ENCODE data around the gene ELK4. TPM values are rescaled to one million over a fixed set of nuclear protein-coding genes. Genes with fewer than 3 reads are reported as not detected.

ELK4 gene
- total RNA-seq, 1 experiment from 2014 or later = 31.2 TPM

GRCh38 chr1:205597691-205598314, 34.0 kb downstream of the ELK4 start:
- no peaks in the 10 kb centered on the region; the same call in 1 of the 2 replicates for H3K27me3 ChIP-seq (ENCODE audit: insufficient read depth, low read length)
- no peaks in the 10 kb centered on the region for H3K79me1 ChIP-seq (ENCODE audit: insufficient read depth, low read depth, low read length, poor library complexity, severe bottlenecking)
- no peak overlapping the region for H2AFZ ChIP-seq (ENCODE audit: low read length)
- no peak overlapping the region for H4K91ac ChIP-seq (ENCODE audit: insufficient read length, low read depth, low read length)
- H3K4ac ChIP-seq (ENCODE audit: low read depth, low read length) = no peak overlapping the region
- no peaks in the 10 kb centered on the region for H3K79me2 ChIP-seq (ENCODE audit: insufficient read depth, low read length)
- H2BK15ac ChIP-seq (ENCODE audit: low read depth, low read length) = no peak overlapping the region
- H3K56ac ChIP-seq (ENCODE audit: insufficient read length, low read depth, low read length) = no peak overlapping the region
- H3K4me1 ChIP-seq (ENCODE audit: insufficient read depth, low read length) = no peaks in the 10 kb centered on the region
- Mint-ChIP-seq H3K4me3 (no peak overlapping the region; a peak in 1 of 5 replicates), H3K27ac (no peak overlapping the region; a peak in 1 of 7 replicates), H3K36me3 (ENCODE audit: insufficient read depth in 1 of 3, low read depth in 3 of 3) (peaks cover 5 to 16% (median 7%) of the 10 kb centered on the region in 3 experiments; a peak in 5 of 7 replicates), H3K9me3 (no peaks in the 10 kb centered on the region; a peak in 1 of 5 replicates), H3K27me3 (ENCODE audit: low read depth) (no peaks in the 10 kb centered on the region), H3K4me1 (peaks cover 3 to 4% of the 10 kb centered on the region in 2 experiments; a peak in 3 of 4 replicates)
- no peaks in the 10 kb centered on the region for H4K20me1 ChIP-seq (ENCODE audit: control insufficient read depth, insufficient read depth, insufficient read length)
- H3K9ac ChIP-seq (ENCODE audit: extremely low read depth, insufficient read length, low read length) = no peak overlapping the region
- H2BK120ac ChIP-seq (ENCODE audit: low read depth, low read length, poor library complexity, severe bottlenecking) = no peak overlapping the region
- no peak overlapping the region for H3K27ac ChIP-seq (ENCODE audit: insufficient read length, low read depth, low read length)
- TF ChIP-seq, protein P1, sequence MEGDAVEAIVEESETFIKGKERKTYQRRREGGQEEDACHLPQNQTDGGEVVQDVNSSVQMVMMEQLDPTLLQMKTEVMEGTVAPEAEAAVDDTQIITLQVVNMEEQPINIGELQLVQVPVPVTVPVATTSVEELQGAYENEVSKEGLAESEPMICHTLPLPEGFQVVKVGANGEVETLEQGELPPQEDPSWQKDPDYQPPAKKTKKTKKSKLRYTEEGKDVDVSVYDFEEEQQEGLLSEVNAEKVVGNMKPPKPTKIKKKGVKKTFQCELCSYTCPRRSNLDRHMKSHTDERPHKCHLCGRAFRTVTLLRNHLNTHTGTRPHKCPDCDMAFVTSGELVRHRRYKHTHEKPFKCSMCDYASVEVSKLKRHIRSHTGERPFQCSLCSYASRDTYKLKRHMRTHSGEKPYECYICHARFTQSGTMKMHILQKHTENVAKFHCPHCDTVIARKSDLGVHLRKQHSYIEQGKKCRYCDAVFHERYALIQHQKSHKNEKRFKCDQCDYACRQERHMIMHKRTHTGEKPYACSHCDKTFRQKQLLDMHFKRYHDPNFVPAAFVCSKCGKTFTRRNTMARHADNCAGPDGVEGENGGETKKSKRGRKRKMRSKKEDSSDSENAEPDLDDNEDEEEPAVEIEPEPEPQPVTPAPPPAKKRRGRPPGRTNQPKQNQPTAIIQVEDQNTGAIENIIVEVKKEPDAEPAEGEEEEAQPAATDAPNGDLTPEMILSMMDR (conservative IDR thresholded peaks at IDR 0.05) = no peak
- no peak overlapping the region for H3T11ph ChIP-seq (ENCODE audit: low read length)
- no peak overlapping the region for H2AK5ac ChIP-seq (ENCODE audit: insufficient read length, low read length)
- H3K4me2 ChIP-seq (ENCODE audit: insufficient read depth, insufficient read length, low read length) = no peak overlapping the region
- H3K14ac ChIP-seq (ENCODE audit: insufficient read depth, low read length) = no peak overlapping the region
- DNase-seq = no peak
- H2BK20ac ChIP-seq (ENCODE audit: low read depth, low read length, poor library complexity, severe bottlenecking) = no peak overlapping the region
- H4K5ac ChIP-seq (ENCODE audit: insufficient read length, low read depth, low read length) = no peak overlapping the region
- no peak overlapping the region for H2BK12ac ChIP-seq (ENCODE audit: insufficient read length, low read depth, low read length)
- H3K23me2 ChIP-seq (ENCODE audit: insufficient read length, low read depth, low read length, poor library complexity, severe bottlenecking) = no peaks in the 10 kb centered on the region
- WGBS (ENCODE audit: extremely low coverage, insufficient read length, low lambda C conversion rate) = no CpG with 5 or more reads among the region's 8 CpGs
- no peak overlapping the region for H2BK5ac ChIP-seq (ENCODE audit: insufficient read length, low read length)
- no peak overlapping the region for H4K8ac ChIP-seq (replicated peaks; ENCODE audit: insufficient read length, low read depth, low read length)
- H3K23ac ChIP-seq (ENCODE audit: insufficient read length, low read depth, low read length) = no peak overlapping the region
- H3K18ac ChIP-seq (ENCODE audit: insufficient read length, low read depth, low read length) = no peak overlapping the region
- H3K9me3 ChIP-seq (ENCODE audit: control insufficient read depth, low read depth, low read length) = no peaks in the 10 kb centered on the region
